WERI-Rb-1 (cell line): Measurements from ENCODE around the gene SHISAL2B.

ENCODE experiments used
- DNase-seq: peaks from one replicate; pipeline ENCODE4 v3.0.0-alpha.2; 2020
- H3K27ac ChIP-seq: fragments of 250-450 bp; sonication (Bioruptor Pico); 2 replicates; pipeline ENCODE4 v1.5.1; 2020; ENCODE audit warnings: mild to moderate bottlenecking, moderate library complexity
- H3K27me3 ChIP-seq: fragments of 250-450 bp; sonication (Bioruptor Pico); 2 replicates; pipeline ENCODE4 v1.5.1; 2021; ENCODE audit warnings: mild to moderate bottlenecking, low read depth, moderate library complexity; ENCODE audit not compliant: insufficient read depth, severe bottlenecking
- H3K36me3 ChIP-seq: fragments of 250-450 bp; sonication (Bioruptor Pico); 2 replicates; pipeline ENCODE4 v1.5.1; 2020; ENCODE audit warnings: mild to moderate bottlenecking, moderate library complexity
- H3K4me3 ChIP-seq: 2 replicates; pipeline ENCODE4 v1.5.1; 2011; ENCODE audit warnings: low read depth, mild to moderate bottlenecking, control low read depth, low read length
- H3K9me3 ChIP-seq: fragments of 250-450 bp; sonication (Bioruptor Pico); 2 replicates; pipeline ENCODE4 v1.5.1; 2021; ENCODE audit warnings: mild to moderate bottlenecking, moderate library complexity; ENCODE audit not compliant: severe bottlenecking
- CTCF ChIP-seq: IDR thresholded peaks from 2 replicates; pipeline ENCODE4 v1.5.1; 2011; ENCODE audit warnings: low read depth, mild to moderate bottlenecking, control low read depth, inconsistent platforms, low read length

SHISAL2B gene

GRCh38 chr5:64667068-64667467 is 23.2 kb upstream of the SHISAL2B start:
- no peak for DNase-seq
- Histone ChIP-seq H3K27me3 (no peaks in the 10 kb centered on the region), H3K27ac (no peak overlapping the region), H3K4me3 (no peak overlapping the region), H3K36me3 (no peaks in the 10 kb centered on the region), H3K9me3 (no peaks in the 10 kb centered on the region)
- no peak for TF ChIP-seq CTCF

DNA sequence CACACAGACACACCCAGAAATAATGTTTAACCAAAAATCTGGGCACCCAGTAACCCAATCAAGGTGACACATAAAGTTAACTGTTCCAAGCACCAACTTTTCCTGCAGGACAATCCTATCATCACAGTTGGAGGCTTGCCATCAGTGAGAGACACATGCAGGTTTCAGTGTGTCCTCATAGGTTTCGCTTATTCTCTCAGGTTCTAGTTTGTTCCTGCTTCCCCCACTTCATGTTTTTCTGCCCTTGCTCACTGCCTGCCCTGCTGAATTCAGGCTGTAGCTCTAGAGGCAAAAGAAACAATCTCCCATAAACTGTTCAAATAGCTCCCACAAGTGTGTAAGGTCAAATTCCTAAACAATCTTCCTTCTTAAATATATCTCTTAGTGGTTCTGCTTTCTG is 20.0 kb upstream of the SHISAL2B start:
- Histone ChIP-seq H3K4me3 (no peak overlapping the region), H3K9me3 (no peaks in the 10 kb centered on the region), H3K27ac (no peak overlapping the region), H3K36me3 (no peaks in the 10 kb centered on the region), H3K27me3 (no peaks in the 10 kb centered on the region)
- DNase-seq: no peak
- no peak for TF ChIP-seq CTCF

GRCh38 chr5:64671678-64672077 is 18.6 kb upstream of the SHISAL2B start:
- Histone ChIP-seq H3K27me3 (no peaks in the 10 kb centered on the region), H3K36me3 (no peaks in the 10 kb centered on the region), H3K27ac (no peak overlapping the region), H3K4me3 (no peak overlapping the region), H3K9me3 (no peaks in the 10 kb centered on the region)
- DNase-seq: no peak
- TF ChIP-seq CTCF: no peak

GRCh38 chr5:64678374-64678773 is 11.9 kb upstream of the SHISAL2B start:
- H3K9me3 ChIP-seq: no peaks in the 10 kb centered on the region
- no peaks in the 10 kb centered on the region for H3K36me3 ChIP-seq
- no peak overlapping the region for H3K4me3 ChIP-seq
- no peaks in the 10 kb centered on the region for H3K27me3 ChIP-seq
- TF ChIP-seq CTCF: no peak
- H3K27ac ChIP-seq: no peak overlapping the region
- DNase-seq: no peak

DNA sequence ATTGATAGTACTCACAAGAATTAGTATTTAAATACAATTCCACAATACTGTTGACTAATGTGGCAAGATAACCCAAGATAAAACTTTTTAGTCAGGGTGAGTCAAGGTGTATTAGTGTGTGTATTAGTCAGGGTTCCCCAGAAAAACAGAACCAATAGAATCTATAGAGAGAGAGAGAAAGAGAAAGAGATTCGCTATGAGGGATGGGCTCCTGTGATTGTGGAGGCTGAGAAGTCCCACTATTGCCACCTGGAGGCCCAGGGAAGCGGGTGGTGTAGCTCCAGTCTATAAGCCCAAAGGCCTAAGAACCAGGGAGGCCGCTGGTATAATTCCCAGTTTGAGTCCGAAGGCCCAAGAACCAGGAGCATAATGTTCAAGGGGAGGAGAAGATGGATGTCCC is 10.0 kb upstream of the SHISAL2B start:
- Histone ChIP-seq H3K27me3 (no peaks in the 10 kb centered on the region), H3K9me3 (no peaks in the 10 kb centered on the region), H3K4me3 (no peak overlapping the region), H3K27ac (no peak overlapping the region), H3K36me3 (no peaks in the 10 kb centered on the region)
- peak; percentile 48 for DNase-seq
- peak; percentile 50 for TF ChIP-seq CTCF

DNA sequence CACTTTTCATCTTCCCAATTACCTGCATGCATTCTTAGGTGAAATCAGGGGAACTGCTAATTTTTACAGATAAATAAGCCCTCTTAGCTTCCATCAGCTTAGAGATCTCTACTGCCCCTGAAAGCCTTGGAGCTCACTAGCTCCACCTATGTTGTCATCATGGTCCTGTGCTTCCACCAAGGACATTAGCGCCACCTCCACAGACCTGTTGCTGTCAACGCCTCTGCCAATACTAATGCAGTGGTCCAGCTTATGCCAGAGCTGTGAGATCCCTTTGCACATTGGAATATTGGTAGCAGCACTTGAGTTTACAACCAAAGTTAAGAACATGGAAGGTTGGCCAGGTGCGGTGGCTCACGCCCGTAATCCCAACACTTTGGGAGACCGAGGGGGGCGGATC is 7.7 kb upstream of the SHISAL2B start:
- peak; percentile 33 for TF ChIP-seq CTCF
- no peaks in the 10 kb centered on the region for H3K9me3 ChIP-seq

More for the DNA sequence above, 7.7 kb upstream of the SHISAL2B start:
- no peak overlapping the region for H3K4me3 ChIP-seq
- no peak overlapping the region for H3K27ac ChIP-seq
- DNase-seq: no peak
- H3K36me3 ChIP-seq: no peaks in the 10 kb centered on the region
- H3K27me3 ChIP-seq: no peaks in the 10 kb centered on the region
